ENCODE results near the gene FNDC8.
"Not testable (repeated sequence)": the region's sequence is repeated elsewhere in the genome, so short reads cannot be mapped to it uniquely, and the experiment has no call there.

FNDC8 gene

GRCh38 chr17:35121315-35121714 lies at the start of gene FNDC8:
Gene FNDC8 (plus strand): TSS chr17:35121615. CDS start chr17:35121694, 79 bp downstream.
- no peak for DNase-seq (ENCODE audit: low read depth in 2 of 2)

GRCh38 chr17:35073183-35073790 lies 48.1 kb upstream of the FNDC8 start:
- no peak for DNase-seq (ENCODE audit: low read depth in 2 of 2)

GRCh38 chr17:35073991-35074627 lies 47.3 kb upstream of the FNDC8 start:
- DNase-seq (ENCODE audit: low read depth in 2 of 2) = no peak

GRCh38 chr17:35074711-35075707 lies 46.4 kb upstream of the FNDC8 start:
- no peak for DNase-seq (ENCODE audit: low read depth in 2 of 2)

GRCh38 chr17:35076874-35077273 lies 44.5 kb upstream of the FNDC8 start:
- DNase-seq (ENCODE audit: low read depth in 2 of 2) = no peak

GRCh38 chr17:35079547-35080423 lies 41.6 kb upstream of the FNDC8 start:
- no peak for DNase-seq (ENCODE audit: low read depth in 2 of 2)

GRCh38 chr17:35080536-35080935 lies 40.9 kb upstream of the FNDC8 start:
- no peak for DNase-seq (ENCODE audit: low read depth in 2 of 2)

- DNase-seq (ENCODE audit: low read depth in 2 of 2) = no peak
Observed at GRCh38 chr17:35081638-35082037, 39.8 kb upstream of the FNDC8 start.

- DNase-seq (ENCODE audit: low read depth in 2 of 2) = peak; percentile 67 to 71
Observed at GRCh38 chr17:35082073-35082657, 39.2 kb upstream of the FNDC8 start.

- no peak for DNase-seq (ENCODE audit: low read depth in 2 of 2)
Observed at GRCh38 chr17:35083071-35083470, 38.3 kb upstream of the FNDC8 start.

- no peak for DNase-seq (ENCODE audit: low read depth in 2 of 2)
Observed at GRCh38 chr17:35084987-35085386, 36.4 kb upstream of the FNDC8 start.

- DNase-seq (ENCODE audit: low read depth in 2 of 2) = no peak
Observed at GRCh38 chr17:35086164-35086563, 35.3 kb upstream of the FNDC8 start.

GRCh38 chr17:35086931-35087573 lies 34.4 kb upstream of the FNDC8 start:
- DNase-seq (ENCODE audit: low read depth in 2 of 2) = no peak

GRCh38 chr17:35087731-35088355 lies 33.6 kb upstream of the FNDC8 start:
- no peak for DNase-seq (ENCODE audit: low read depth in 2 of 2)

GRCh38 chr17:35088356-35088880 lies 33.0 kb upstream of the FNDC8 start:
- DNase-seq (ENCODE audit: low read depth in 2 of 2) = no peak

GRCh38 chr17:35088881-35089585 lies 32.4 kb upstream of the FNDC8 start:
- DNase-seq (ENCODE audit: low read depth in 2 of 2) = peak; percentile 54 to 60

GRCh38 chr17:35089586-35090296 lies 31.7 kb upstream of the FNDC8 start:
- no peak for DNase-seq (ENCODE audit: low read depth in 2 of 2)

GRCh38 chr17:35090707-35091106 lies 30.7 kb upstream of the FNDC8 start:
- not testable (repeated sequence) for DNase-seq (ENCODE audit: low read depth in 2 of 2)
